A673 (cell line): ENCODE data around the gene RS1.

ENCODE experiments used
- CTCF ChIP-seq: fragments of 300-800, 200-600 bp; sonication (generic); conservative IDR thresholded peaks from 2 replicates; pipeline ENCODE4 v1.5.1; 2017; ENCODE audit warnings: low read depth, mild to moderate bottlenecking, antibody characterized with exemption, low read length, moderate library complexity, mixed read lengths
- EZH2 ChIP-seq: fragments of 200-600 bp; sonication (generic); IDR thresholded peaks from 2 replicates; pipeline ENCODE4 v1.6.1; 2017; ENCODE audit warnings: borderline replicate concordance, low read depth, mild to moderate bottlenecking, mixed read lengths, antibody characterized with exemption, low read length; ENCODE audit not compliant: poor library complexity, severe bottlenecking

- TF ChIP-seq CTCF (no peak), EZH2 (no peak)
Observed at GRCh38 chrX:18654875-18655836, 16.8 kb downstream of the RS1 start.
